Left kidney (tissue), 2 donors: Measurements from ENCODE around the gene SLC4A7. TPM values are rescaled to one million over a fixed set of nuclear protein-coding genes. Genes with fewer than 3 reads are reported as not detected.
"Not testable (repeated sequence)": the region's sequence is repeated elsewhere in the genome, so short reads cannot be mapped to it uniquely, and the experiment has no call there.

Source experiments
- DNase-seq: peaks from one replicate; pipeline ENCODE4 v3.0.0-alpha.2; 2013
- polyA plus RNA-seq: library from polyadenylated mRNA; unstranded; fragments of 120-200 nt; gene quantifications from one replicate; pipeline ENCODE4 v1.2.1, GENCODE V29; 2013; ENCODE audit not compliant: insufficient read length

SLC4A7 gene
- polyA plus RNA-seq, 1 donor: 35.9 TPM

DNA sequence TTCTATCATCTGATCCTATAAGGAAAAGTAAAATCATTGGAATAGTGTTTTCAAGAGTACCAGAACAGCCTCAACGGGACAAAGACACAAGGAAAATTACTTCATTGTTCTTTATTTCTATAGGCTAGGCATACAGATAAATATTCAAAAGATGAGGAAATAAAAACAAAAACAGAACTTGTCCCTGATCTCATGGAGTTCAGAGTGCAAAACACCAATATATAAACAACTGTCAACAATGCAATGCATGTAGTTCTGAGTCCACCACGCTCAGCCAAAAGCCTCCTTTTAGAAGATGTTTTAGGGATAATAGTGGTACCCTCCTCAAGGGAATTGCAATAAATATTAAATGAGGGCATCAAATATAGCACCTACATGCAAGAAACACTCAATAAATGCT, 4.6 kb upstream of the SLC4A7 start:
- DNase-seq: no peak

DNA sequence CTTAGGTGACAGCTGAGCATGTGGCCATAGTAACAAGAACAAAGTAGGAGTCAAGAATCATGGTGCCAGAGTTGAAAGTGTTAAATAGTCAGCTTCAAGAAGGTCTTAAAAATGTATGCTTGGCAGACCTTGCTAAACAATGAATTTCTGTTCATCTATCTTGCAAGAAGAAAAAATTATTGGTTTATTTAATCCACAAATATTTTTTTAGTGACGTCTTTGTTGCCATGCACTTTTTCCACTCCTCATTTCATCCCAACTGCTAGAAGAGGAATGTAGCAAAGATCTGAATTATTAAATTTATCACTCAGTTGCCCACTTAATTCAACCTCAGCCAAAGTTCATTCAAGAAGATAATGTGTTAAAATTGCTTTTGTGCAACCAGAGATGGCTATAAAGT, 3.2 kb upstream of the SLC4A7 start:
- no peak for DNase-seq

DNA sequence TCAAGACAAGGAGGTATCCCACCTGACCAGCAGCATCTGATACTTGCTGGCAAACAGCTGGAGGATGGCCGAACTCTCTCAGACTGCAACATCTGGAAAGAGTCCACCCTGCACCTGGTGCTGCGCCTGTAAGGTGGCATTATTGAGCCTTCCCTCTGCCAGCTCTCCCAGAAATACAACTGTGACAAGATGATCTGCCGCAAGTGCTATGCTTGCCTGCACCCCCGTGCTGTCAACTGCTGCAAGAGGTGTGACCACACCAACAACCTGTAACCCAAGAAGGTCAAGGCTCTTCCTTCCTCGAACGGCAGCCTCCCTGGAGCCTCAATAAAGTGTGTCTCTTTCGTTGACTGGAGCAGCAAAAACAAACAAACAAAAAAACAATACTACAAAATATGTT, 2.2 kb upstream of the SLC4A7 start:
- no peak for DNase-seq

- DNase-seq: no peak
Measured at GRCh38 chr3:27485866-27486265, 1.7 kb upstream of the SLC4A7 start.

GRCh38 chr3:27483117-27484014, 818 bp downstream of the SLC4A7 start:
- DNase-seq: peak; percentile 61

DNA sequence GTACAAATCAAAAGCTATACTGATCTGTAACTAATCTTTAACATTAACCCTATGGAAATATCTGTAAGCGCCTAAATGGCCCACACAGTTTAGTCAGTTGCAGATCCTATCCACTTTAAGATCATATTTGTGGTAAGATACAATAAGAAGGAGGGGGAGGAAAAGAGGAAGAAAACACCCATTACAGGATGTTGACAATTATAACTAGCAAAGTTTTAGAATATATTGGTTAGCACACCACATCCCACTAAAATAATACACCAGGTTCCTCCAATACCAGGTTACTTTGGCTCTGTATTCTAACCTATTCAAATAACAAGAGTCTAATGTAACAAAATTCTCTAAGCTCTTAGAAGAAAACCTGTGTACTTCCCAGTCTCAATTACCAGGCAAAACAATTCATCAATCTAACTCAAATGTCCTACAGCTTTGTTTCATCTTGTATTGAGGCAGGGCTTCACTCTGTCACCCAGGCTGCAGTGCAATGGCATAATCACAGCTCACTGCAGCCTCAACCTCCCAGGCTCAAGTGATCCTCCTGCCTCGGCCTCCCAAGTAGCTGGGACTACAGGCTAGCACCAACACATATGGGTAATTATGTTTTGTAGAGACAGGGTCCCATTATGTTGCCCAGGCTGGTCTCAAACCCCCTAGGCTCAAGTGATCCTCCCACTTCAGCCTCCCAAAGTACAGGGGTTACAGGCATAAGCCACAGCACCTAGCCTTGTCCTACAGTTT, 4.2 kb downstream of the SLC4A7 start:
- DNase-seq: no peak

DNA sequence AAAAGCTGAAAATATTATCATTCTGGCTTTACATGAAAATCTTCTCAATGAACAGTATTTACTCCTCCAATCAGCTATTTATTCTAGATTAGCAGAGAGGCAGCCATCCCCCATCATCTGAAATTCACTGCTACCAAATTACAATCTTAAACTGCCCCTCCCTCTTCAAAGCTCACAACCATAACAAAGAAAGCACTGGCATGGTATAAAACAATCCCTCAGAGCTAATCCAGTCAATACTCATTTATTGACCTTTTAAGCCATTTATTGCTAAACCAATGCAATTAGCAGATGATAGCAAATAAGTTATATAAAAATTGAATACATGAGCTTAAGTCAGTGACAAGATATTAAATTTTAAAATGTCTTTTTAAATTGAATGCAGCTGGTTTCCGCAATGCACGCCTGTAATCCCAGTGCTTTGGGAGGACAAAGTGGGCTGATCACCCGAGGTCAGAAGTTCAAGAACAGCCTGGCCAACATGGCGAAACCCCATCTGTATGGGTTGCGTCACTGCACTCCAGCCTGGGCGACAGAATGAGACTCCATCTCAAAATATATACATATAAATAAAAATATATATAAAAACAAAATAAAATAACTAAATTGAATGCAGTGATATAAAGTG, 12.1 kb downstream of the SLC4A7 start:
- no peak for DNase-seq

DNA sequence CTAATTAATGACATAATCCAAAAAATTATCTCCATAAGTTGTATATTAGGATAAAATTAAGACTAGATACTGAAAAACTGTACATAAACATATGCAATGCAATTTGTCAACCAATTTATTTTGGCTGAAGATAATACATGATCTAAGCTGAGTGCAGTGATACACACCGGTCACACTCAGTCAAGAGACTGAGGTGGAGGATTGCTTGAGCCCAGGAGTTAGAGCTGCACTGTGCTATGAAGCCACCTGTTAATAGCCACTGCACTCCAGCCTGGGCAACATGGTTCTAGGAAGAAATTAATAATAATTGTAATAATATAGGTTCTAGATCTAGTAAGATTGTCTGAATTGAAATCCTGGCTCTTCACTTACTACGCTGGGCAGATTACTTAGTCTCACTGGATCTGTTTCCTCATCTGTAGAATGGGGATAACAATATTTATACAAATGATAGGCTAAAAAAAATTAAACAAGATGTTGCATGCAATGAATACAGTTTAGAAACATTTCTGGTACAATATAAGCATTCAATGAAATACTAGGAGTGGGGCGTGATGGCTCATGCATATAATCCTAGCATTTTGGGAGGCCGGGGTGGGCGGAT, 15.8 kb downstream of the SLC4A7 start:
- DNase-seq: no peak

- no peak for DNase-seq
Measured at GRCh38 chr3:27467545-27467944, 16.6 kb downstream of the SLC4A7 start.

DNA sequence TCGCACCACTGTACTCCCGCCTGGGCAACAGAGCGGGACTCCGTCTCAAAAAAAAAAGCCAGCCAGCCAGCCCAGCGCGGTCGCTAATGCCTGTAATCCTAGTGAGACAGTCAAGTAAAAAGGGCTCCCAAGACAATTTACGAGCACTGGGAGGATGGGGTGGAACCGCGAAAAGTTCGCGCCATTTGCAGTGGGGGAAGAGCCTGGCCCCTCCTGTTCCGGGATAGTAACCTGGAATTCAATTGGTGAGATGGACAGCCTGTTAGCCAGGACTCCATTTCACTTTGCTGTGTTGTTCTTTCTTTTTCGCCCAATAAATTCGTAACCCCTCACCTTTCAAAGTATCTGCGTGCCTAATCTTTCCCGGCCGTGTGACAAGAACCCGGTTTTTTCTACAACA, 19.5 kb downstream of the SLC4A7 start:
- DNase-seq: no peak

- no peak for DNase-seq
Measured at GRCh38 chr3:27462228-27462627, 22.0 kb downstream of the SLC4A7 start.

GRCh38 chr3:27458929-27459328, 25.3 kb downstream of the SLC4A7 start:
- no peak for DNase-seq

- no peak for DNase-seq
Measured at GRCh38 chr3:27456554-27456953, 27.6 kb downstream of the SLC4A7 start.

DNA sequence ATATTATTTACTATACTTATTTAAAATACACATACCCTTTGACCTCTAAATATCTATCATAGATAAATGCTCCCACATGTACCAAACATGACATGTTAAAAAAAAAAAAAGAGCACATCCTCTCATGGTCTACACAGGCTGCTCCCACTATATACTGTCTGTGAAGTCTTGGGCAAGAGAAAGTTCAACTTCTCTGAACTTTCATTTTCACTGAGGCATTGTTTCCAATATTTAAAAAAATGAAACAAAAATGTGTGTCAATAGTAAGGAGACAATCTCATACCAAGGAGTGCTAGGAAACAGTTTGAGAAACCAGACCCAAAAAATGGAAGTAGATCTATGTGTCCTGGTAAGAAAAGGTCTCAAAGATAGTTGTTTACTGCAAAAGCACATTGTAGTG, 29.3 kb downstream of the SLC4A7 start:
- DNase-seq: no peak

DNA sequence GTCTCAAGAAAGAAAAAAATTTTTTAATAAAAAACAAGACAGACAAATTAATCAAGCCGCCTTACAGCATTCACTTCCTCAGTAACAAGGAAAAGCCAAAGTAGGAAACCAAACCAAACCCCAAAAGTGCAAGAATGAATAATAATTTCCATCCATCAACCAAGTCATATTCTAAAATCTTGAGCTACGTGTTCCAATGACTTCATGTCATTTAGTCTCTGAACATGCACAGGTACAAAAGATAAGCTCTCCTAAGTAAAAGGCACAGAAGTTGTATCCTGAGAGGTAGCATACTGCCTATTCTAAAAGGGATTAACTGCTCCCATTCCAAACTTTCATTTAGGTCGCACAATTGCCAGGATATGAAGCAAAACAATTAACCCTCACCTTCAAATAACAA, 29.7 kb downstream of the SLC4A7 start:
- no peak for DNase-seq

- no peak for DNase-seq
Measured at GRCh38 chr3:27452368-27453090, 31.7 kb downstream of the SLC4A7 start.

DNA sequence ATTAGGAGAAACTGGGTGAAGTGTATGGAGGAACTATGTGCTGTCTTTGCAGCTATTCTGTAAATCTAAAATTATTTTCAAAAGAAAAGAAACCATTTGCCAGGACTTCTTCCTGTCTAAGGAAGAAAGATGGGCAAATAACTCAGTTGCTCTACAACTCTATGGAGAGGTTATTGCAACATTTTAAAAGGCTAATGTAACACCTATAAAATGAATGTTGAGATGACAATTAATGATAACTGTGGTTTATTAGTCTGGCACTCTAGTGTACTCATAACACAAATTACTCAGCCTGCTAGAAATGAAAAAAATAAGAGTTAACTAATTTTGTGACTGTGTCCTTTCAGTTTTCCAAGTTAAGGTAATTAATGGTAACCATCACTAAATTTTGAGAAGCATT, 32.3 kb downstream of the SLC4A7 start:
- no peak for DNase-seq

DNA sequence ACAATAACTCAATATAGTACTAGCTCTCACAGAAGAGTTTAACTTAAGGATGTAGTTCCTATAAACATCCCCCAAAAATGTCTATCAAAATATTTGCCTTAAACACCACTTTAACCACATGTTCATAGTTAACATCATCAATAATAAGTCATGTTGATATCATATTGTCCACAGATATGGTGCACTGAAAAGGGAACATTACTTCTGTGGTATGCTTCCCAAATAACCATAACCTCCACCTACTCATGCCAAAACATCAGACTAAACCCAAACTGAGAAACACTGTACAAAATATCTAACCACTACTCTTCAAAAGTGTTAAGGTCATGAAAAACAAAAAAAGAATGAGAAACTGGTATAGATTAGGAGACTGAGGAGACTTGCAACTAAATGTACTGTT, 32.9 kb downstream of the SLC4A7 start:
- DNase-seq: no peak

DNA sequence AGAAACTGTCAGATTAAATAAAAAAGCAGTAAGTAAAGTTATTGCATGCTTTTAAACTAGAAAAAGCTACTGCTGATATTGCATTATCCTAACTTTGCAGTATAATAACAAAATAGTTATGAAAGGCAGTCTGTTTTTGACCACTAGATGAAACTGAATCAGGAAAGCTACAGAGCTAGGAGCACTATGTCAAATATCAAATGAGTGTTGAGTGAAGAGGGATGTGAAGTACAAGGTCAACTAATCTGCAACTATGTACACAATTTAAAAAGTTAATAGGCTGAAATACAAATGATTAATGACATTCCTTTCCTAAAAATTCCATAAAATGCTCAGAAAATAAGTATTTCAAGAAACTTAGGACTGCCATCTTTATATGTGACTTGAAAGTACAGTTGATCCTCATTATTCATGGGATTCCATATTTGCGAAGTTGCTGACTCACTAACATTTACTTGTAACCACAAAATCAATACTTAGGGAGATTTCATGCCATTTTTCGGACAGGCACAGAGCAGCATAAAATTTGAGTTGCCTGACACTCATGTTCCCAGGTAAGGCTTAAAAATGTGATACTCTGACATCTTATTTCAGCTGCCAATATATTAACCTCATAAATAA, 34.5 kb downstream of the SLC4A7 start:
- DNase-seq: no peak

DNA sequence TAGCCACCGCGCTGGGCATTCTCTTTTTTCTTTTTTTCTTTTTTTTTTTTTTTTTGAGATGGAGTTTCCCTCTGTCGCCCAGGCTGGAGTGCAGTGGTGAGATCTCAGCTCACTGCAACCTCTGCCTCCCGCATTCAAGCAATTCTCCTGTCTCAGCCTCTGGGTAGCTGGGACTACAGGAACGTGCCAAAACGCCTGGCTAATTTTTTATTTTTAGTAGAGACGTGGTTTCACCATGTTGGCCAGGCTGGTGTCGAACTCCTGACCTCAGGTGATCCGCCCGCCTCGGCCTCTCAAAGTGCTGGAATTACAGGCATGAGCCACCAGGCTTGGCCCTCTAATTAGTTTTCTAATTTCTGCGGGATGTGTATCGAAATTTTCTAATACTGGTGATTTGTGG, 41.2 kb downstream of the SLC4A7 start:
- not testable (repeated sequence) for DNase-seq

DNA sequence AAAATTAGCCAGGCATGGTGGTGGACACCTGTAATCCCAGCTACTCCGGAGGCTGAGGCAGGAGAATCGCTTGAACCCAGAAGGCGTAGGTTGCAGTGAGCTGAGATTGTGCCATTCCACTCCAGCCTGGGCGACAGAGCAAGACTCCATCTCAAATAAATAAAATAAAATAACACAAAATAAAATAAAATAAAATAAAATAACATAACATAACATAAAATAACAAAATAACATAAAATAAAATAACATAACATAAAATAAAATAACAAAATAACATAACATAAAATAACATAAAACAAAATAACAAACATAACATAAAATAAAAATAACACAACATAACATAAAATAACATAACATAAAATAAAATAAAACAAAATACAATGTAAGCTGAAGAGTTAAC, 45.8 kb downstream of the SLC4A7 start:
- not testable (repeated sequence) for DNase-seq
